ENCODE measurements around the gene SOBP.

DNA sequence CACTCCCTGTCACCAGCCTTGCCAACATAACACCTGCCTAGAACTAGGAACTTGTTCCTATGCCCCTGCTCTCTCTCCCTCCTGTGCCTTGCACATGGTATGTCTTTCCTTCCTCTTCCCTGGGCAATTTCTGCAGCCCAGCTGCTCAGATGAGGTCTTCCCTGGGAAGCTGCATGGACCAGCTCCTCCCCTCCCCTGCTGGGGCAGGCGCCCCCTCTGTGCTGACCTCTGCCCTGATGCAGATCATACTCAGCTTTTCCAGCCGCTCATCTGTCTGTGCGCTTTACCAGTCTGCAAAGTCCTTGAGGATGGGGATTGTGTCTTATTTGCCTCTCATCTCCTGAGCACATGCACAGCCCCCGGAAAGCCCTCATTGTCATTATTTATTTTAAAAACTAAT is 172.4 kb downstream of the SOBP start:
- TF ChIP-seq, protein P1, sequence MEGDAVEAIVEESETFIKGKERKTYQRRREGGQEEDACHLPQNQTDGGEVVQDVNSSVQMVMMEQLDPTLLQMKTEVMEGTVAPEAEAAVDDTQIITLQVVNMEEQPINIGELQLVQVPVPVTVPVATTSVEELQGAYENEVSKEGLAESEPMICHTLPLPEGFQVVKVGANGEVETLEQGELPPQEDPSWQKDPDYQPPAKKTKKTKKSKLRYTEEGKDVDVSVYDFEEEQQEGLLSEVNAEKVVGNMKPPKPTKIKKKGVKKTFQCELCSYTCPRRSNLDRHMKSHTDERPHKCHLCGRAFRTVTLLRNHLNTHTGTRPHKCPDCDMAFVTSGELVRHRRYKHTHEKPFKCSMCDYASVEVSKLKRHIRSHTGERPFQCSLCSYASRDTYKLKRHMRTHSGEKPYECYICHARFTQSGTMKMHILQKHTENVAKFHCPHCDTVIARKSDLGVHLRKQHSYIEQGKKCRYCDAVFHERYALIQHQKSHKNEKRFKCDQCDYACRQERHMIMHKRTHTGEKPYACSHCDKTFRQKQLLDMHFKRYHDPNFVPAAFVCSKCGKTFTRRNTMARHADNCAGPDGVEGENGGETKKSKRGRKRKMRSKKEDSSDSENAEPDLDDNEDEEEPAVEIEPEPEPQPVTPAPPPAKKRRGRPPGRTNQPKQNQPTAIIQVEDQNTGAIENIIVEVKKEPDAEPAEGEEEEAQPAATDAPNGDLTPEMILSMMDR (IDR thresholded peaks at IDR 0.05) = no peak
- no peak for TF ChIP-seq EP300 (IDR thresholded peaks at IDR 0.05)
- TF ChIP-seq POLR2A (IDR thresholded peaks at IDR 0.05) = no peak

Data from upper lobe of left lung (tissue), 4 donors.